B cell (primary cell): Measurements from ENCODE around the gene KDM3B. TPM values are rescaled to one million over a fixed set of nuclear protein-coding genes. Genes with fewer than 3 reads are reported as not detected.
"Not testable (repeated sequence)": the region's sequence is repeated elsewhere in the genome, so short reads cannot be mapped to it uniquely, and the experiment has no call there.

Experiments used
- ATAC-seq: fragments of 200-7000 bp; cut with Tn5 transposase; one replicate; pipeline ENCODE4 v1.10.0; 2021; ENCODE audit warnings: low read depth, mild to moderate bottlenecking, moderate number of reproducible peaks, moderate library complexity
- CTCF ChIA-PET: fragments of 350-600 bp; sonication (Branson Sonifier 250); formaldehyde crosslinking; loops from one replicate; lab custom pipeline; 2021; ENCODE audit warnings: antibody characterized with exemption, inconsistent platforms; lab: Charles Lee
- POLR2A ChIA-PET: fragments of 350-600 bp; sonication (Branson Sonifier 250); formaldehyde crosslinking; loops from one replicate; lab custom pipeline; 2021; ENCODE audit warnings: antibody characterized with exemption; lab: Charles Lee
- DNase-seq: peaks from one replicate; pipeline ENCODE4 v3.0.0; 2013
- H2AFZ ChIP-seq: 2 replicates; pipeline ENCODE4 v1.6.1; 2012; ENCODE audit warnings: mild to moderate bottlenecking, low read depth, low read length; ENCODE audit not compliant: insufficient read depth, poor library complexity, severe bottlenecking
- H3K27ac ChIP-seq, 2 donors: 1 replicate in 1 of 2; 2 replicates in 1 of 2; pipeline ENCODE4 v1.5.1; 2012 to 2013; ENCODE audit warnings: low read length in 2 of 2, mild to moderate bottlenecking in 2 of 2, moderate library complexity in 1 of 2
- H3K27me3 ChIP-seq, 4 experiments: fragments of 200-600 bp in 1 of 4; sonication (generic) in 1 of 4; replicated peaks in 1 of 4; 1 replicate in 2 of 4; 2 replicates in 2 of 4; pipeline versions ENCODE4 v1.6.1 to v1.7.0; 2013 to 2016; ENCODE audit warnings: low read length in 3 of 4, mild to moderate bottlenecking in 2 of 4, mixed read lengths in 1 of 4, moderate library complexity in 1 of 4; ENCODE audit not compliant: insufficient read depth in 4 of 4, control insufficient read depth in 3 of 4; ENCODE audit errors: control extremely low read depth in 1 of 4
- H3K36me3 ChIP-seq, 2 experiments: replicated peaks in 1 of 2; 1 replicate in 1 of 2; 2 replicates in 1 of 2; pipeline versions ENCODE4 v1.6.1 to v1.7.1; 2013; ENCODE audit warnings: low read length in 1 of 2; ENCODE audit not compliant: insufficient read depth in 2 of 2, control insufficient read depth in 1 of 2; ENCODE audit errors: control extremely low read depth in 1 of 2, extremely low read depth in 1 of 2
- H3K4me1 ChIP-seq, 2 donors: fragments of 200-600 bp in 1 of 2; sonication (generic) in 1 of 2; 1 replicate in 1 of 2; 2 replicates in 1 of 2; pipeline versions ENCODE4 v1.5.1 to v1.6.1; 2013 to 2017; ENCODE audit warnings: low read length in 2 of 2; ENCODE audit not compliant: control insufficient read depth in 2 of 2, insufficient read depth in 2 of 2
- H3K4me2 ChIP-seq: replicated peaks from 2 replicates; pipeline ENCODE3; 2012; ENCODE audit warnings: mild to moderate bottlenecking, low read depth, low read length; ENCODE audit not compliant: poor library complexity, severe bottlenecking
- H3K4me3 ChIP-seq, 5 experiments: fragments of 200-600 bp in 1 of 5; sonication (generic) in 1 of 5; 1 replicate in 3 of 5; 2 replicates in 2 of 5; pipeline versions ENCODE4 v1.5.1 to v1.7.0; 2011 to 2016; ENCODE audit warnings: low read length in 4 of 5, mild to moderate bottlenecking in 4 of 5, low read depth in 2 of 5, control low read depth in 1 of 5, moderate library complexity in 1 of 5; ENCODE audit not compliant: insufficient read depth in 1 of 5; ENCODE audit errors: control extremely low read depth in 1 of 5, extremely low read depth in 1 of 5
- H3K79me2 ChIP-seq: fragments of 200-600 bp; sonication (generic); one replicate; pipeline ENCODE4 v1.6.0; 2016; ENCODE audit warnings: low read length; ENCODE audit not compliant: control insufficient read depth, insufficient read depth
- H3K9ac ChIP-seq: fragments of 200-600 bp; sonication (generic); 2 replicates; pipeline ENCODE4 v1.6.1; 2017; ENCODE audit warnings: mild to moderate bottlenecking, low read length, moderate library complexity
- H3K9me3 ChIP-seq, 3 donors: one replicate each; pipeline versions ENCODE4 v1.6.1 to v1.7.1; 2013; ENCODE audit warnings: low read length in 2 of 3; ENCODE audit not compliant: control insufficient read depth in 2 of 3, insufficient read depth in 1 of 3; ENCODE audit errors: control extremely low read depth in 1 of 3
- H4K20me1 ChIP-seq: 2 replicates; pipeline ENCODE4 v1.6.0; 2012; ENCODE audit warnings: mild to moderate bottlenecking, low read length; ENCODE audit not compliant: insufficient read depth, control insufficient read depth, poor library complexity, severe bottlenecking
- H3K27ac Mint-ChIP-seq: one replicate; pipeline ENCODE4 v1.8.0; 2021; ENCODE audit warnings: mixed read lengths
- H3K27me3 Mint-ChIP-seq: one replicate; pipeline ENCODE4 v1.8.0; 2021; ENCODE audit warnings: mixed read lengths
- H3K4me1 Mint-ChIP-seq: one replicate; pipeline ENCODE4 v1.8.0; 2021; ENCODE audit warnings: mixed read lengths
- H3K4me3 Mint-ChIP-seq: one replicate; pipeline ENCODE4 v1.8.0; 2021; ENCODE audit warnings: mixed read lengths
- H3K9me3 Mint-ChIP-seq: one replicate; pipeline ENCODE4 v1.8.0; 2022; ENCODE audit warnings: mixed read lengths; ENCODE audit not compliant: insufficient read depth
- EZH2 ChIP-seq: IDR thresholded peaks from 2 replicates; pipeline ENCODE4 v1.6.1; 2012; ENCODE audit warnings: borderline replicate concordance, low read depth, mild to moderate bottlenecking, moderate library complexity, low read length; ENCODE audit not compliant: insufficient read depth, poor library complexity, severe bottlenecking
- WGBS: methylation state at CpG from one replicate; pipeline ENCODE4 v1.1.5; 2013; ENCODE audit warnings: missing lambda C conversion rate; ENCODE audit not compliant: insufficient coverage; 5-methylcytosine and 5-hydroxymethylcytosine counted together
- intact Hi-C: fragments of 100-400 bp; cut with micrococcal nuclease; formaldehyde crosslinking; loops from one replicate; pipeline ENCODE4 v1.10.0; 2022
- polyA plus RNA-seq: library from polyadenylated mRNA; depleted of rRNA; stranded (reverse); fragments of >200 nt; gene quantifications from 2 replicates; pipeline ENCODE4 v1.2.3, GENCODE V29; 2012
- total RNA-seq, 2 donors: library from RNA; stranded (reverse); fragments of 120-200 nt in 1 of 2; gene quantifications; 1 replicate in 1 of 2; 2 replicates in 1 of 2; pipeline versions ENCODE4 v1.2.3 to v1.2.4, GENCODE V29; 2013 to 2022
- TF ChIP-seq, protein P1 (sequence below): fragments of 200-600 bp; IDR thresholded peaks from one replicate; pipeline ENCODE4 v1.8.0; 2022; ENCODE audit warnings: antibody characterized with exemption, mild to moderate bottlenecking

The KDM3B gene
- total and polyA plus RNA-seq, 2 donors (not counting 1 experiment from before 2014, with no cell fraction given): 41.8 to 99.9 TPM

DNA sequence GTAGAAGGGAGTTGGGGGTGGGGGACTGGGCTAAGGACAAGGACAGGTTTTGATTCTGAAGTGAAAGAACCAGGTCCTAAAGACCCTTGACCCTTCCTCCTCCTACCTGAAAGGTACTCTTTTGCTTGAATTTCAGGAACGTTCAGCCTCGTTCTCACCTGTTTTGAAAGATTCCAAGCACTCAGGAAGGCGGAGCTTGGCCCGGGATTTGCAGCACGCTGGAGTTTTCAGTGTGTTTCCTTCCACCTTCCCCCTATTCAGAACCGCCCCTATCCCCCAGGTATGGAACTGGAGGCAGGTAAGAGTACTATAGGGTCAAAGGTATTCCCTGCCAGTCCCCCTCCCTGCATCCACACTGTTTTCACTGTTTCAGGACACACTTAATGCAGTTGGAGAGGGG is 119.9 kb downstream of the KDM3B start:
- no peak overlapping the region for H3K4me2 ChIP-seq
- ChIA-PET CTCF (interaction anchor here (1.7 kb wide), 1 partner anchor 21 kb away, joined by 3 read pairs; no protein-coding TSS in a partner anchor), POLR2A (interaction anchor here (0.7 kb wide), 1 partner anchor 27 kb away, joined by 3 read pairs; no protein-coding TSS in a partner anchor)
- no peaks in the 10 kb centered on the region for H3K79me2 ChIP-seq
- TF ChIP-seq EZH2: no peak
- TF ChIP-seq, protein P1, sequence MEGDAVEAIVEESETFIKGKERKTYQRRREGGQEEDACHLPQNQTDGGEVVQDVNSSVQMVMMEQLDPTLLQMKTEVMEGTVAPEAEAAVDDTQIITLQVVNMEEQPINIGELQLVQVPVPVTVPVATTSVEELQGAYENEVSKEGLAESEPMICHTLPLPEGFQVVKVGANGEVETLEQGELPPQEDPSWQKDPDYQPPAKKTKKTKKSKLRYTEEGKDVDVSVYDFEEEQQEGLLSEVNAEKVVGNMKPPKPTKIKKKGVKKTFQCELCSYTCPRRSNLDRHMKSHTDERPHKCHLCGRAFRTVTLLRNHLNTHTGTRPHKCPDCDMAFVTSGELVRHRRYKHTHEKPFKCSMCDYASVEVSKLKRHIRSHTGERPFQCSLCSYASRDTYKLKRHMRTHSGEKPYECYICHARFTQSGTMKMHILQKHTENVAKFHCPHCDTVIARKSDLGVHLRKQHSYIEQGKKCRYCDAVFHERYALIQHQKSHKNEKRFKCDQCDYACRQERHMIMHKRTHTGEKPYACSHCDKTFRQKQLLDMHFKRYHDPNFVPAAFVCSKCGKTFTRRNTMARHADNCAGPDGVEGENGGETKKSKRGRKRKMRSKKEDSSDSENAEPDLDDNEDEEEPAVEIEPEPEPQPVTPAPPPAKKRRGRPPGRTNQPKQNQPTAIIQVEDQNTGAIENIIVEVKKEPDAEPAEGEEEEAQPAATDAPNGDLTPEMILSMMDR: no peak
- no peak overlapping the region for H3K9ac ChIP-seq
- WGBS: 77% methylated on average over 4 of the region's 6 CpGs
- Mint-ChIP-seq H3K4me3 (no peak overlapping the region), H3K27ac (no peak overlapping the region), H3K9me3 (no peaks in the 10 kb centered on the region), H3K4me1 (peaks cover 12% of the 10 kb centered on the region), H3K27me3 (peaks cover 10% of the 10 kb centered on the region)
- ATAC-seq (no peak), DNase-seq (no peak)
- no peaks in the 10 kb centered on the region for H3K27me3 ChIP-seq
- intact Hi-C loops: no loop called here
- H3K4me1 ChIP-seq: no peaks in the 10 kb centered on the region
- H4K20me1 ChIP-seq: peaks cover 6% of the 10 kb centered on the region
- H3K36me3 ChIP-seq: peaks cover 0 to 2% of the 10 kb centered on the region in 2 experiments
- H2AFZ ChIP-seq: no peak overlapping the region
- no peak overlapping the region for H3K27ac ChIP-seq
- no peaks in the 10 kb centered on the region for H3K9me3 ChIP-seq
- no peak overlapping the region for H3K4me3 ChIP-seq

DNA sequence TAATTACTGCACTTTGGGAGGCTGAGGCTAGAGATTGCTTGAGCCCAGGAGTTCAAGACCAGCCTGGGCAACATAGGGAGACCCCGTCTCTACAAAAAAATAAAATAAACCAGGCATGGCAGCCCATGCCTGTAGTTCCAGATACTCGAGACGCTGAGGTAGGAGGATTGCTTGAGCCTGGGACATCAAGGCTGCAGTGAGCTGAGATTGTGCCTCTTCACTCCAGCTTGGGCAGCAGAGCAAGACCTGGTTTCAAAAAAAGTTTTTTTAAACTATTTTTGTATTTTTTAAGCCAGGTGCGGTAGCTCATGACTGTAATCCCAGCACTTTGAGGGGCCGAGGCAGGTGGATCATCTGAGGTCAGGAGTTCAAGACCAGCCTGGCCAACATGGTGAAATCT is 120.7 kb downstream of the KDM3B start:
- CTCF ChIA-PET: interaction anchor here (1.7 kb wide), 1 partner anchor 22 kb away, joined by 3 read pairs; no protein-coding TSS in a partner anchor
- H3K4me3 Mint-ChIP-seq, POLR2A ChIA-PET, H3K27ac Mint-ChIP-seq, H3K9me3 Mint-ChIP-seq, ATAC-seq, H3K4me1 Mint-ChIP-seq, DNase-seq, intact Hi-C loops, H3K4me3 ChIP-seq, H3K4me1 ChIP-seq, H3K27me3 ChIP-seq, H3K79me2 ChIP-seq, H3K27ac ChIP-seq, H3K9me3 ChIP-seq, H2AFZ ChIP-seq, H3K9ac ChIP-seq, H3K36me3 ChIP-seq, H4K20me1 ChIP-seq, H3K4me2 ChIP-seq: not testable (repeated sequence)
- H3K27me3 Mint-ChIP-seq: peaks cover 12% of the 10 kb centered on the region
- 88% methylated on average over 4 of the region's 5 CpGs for WGBS
